D341Med (cell line): Measurements from ENCODE around the gene MPZL1.

Experiments
- DNase-seq: peaks from one replicate; pipeline ENCODE4 v3.0.0; 2012; ENCODE audit warnings: low spot score

The MPZL1 gene

GRCh38 chr1:167751676-167752075, 29.9 kb downstream of the MPZL1 start:
- no peak for DNase-seq

GRCh38 chr1:167752219-167752985, 30.6 kb downstream of the MPZL1 start:
- DNase-seq, result no peak

DNA sequence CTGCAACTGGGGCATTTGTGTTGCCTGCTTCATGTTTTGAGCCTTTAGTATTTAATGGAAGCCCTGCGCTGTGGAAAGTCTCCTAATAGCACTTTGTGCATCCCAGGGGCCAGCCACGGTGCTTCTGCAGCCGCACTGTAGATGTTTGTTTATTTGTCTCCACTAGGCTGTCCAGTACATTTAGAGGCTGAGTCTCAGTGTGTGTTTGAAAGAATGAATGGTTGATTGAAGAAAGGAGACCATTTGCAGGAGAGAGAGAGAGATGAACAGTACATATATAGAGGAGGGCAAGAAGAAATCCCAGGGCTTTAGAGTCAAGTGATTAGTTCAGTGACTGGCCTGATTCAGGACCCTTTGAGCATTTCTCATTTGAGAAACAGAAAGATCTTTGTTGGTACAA, 33.9 kb downstream of the MPZL1 start:
- DNase-seq, result no peak

- no peak for DNase-seq
Observed at GRCh38 chr1:167756730-167757405, 35.1 kb downstream of the MPZL1 start.

- no peak for DNase-seq
Observed at GRCh38 chr1:167757433-167758309, 35.9 kb downstream of the MPZL1 start.

- no peak for DNase-seq
Observed at GRCh38 chr1:167761400-167761799, 39.6 kb downstream of the MPZL1 start.

- no peak for DNase-seq
Observed at GRCh38 chr1:167762061-167762746, 40.4 kb downstream of the MPZL1 start.

GRCh38 chr1:167763525-167764220, 41.9 kb downstream of the MPZL1 start:
- DNase-seq, result no peak

DNA sequence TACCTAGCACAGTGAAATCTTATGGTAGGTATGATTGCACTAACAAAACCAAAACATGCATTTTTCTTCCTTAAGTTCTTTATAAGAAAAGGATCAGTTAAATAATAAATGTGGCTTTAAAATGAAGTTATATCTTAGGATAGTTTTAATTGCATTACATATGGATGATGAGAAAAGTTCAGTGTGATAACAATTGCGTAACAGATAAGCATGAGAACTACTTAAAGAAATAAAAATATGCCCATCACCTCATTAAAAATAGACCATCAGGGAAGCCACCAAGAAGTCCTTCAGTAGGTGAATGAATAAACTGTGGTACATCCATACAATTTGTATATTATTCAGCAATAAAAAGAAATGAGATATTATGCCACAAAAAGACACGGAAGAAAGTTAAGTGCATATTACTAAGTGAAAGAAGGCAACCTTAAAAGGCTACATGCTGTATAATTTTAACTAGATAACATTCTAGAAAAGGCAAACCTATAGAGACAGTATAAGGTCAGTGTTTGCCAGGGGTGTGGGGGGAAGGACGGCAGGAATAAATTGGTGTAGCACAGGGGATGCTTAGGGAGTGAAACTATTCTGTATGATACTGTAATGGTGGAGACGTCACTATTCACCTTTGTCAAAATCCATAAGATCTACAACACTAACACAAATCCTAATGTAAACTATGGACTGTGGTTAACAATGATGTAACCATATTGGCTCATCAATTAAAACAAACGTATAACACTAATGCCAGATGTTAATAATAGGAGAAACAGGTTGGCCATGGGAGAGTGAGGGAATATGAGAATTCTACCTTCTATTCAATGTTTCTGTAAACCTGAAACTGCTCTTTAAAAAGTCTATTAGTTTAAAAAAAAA, 42.9 kb downstream of the MPZL1 start:
- DNase-seq, result no peak

DNA sequence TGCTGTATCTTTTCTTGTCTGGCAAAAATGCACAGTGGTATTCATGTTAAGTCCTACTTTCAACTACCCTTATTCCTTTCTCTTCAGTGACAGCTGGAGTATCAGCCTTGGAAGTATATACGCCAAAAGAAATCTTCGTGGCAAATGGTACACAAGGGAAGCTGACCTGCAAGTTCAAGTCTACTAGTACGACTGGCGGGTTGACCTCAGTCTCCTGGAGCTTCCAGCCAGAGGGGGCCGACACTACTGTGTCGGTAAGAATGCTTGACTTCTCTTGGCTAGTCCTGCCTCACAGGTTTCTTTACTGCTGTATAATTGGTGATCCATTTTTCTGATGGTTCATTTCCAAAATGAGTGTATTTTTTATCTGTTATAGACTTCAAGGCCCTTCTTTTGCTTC, 43.7 kb downstream of the MPZL1 start:
- DNase-seq, result no peak

GRCh38 chr1:167766538-167766937, 44.8 kb downstream of the MPZL1 start:
- DNase-seq, result no peak

DNA sequence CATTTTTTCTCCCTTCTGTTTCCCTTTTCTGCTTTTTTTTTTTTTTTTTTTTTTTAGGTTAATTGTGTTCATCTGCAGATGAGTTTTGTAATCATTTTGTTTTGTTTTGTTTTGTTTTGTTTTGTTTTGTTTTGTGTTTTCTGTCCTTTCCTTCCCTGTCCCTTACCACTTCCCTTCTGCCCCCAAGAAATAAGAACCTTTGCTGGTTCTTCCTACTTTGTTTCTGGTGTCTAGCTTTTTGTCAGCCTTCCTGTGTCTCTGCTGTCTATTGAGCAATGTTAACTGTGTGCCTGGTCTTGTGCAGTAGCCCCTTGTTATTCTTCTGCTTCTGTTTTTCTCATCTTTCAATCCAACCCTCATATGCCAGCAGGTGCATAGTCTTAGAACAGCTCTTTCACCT, 46.0 kb downstream of the MPZL1 start:
- no peak for DNase-seq

DNA sequence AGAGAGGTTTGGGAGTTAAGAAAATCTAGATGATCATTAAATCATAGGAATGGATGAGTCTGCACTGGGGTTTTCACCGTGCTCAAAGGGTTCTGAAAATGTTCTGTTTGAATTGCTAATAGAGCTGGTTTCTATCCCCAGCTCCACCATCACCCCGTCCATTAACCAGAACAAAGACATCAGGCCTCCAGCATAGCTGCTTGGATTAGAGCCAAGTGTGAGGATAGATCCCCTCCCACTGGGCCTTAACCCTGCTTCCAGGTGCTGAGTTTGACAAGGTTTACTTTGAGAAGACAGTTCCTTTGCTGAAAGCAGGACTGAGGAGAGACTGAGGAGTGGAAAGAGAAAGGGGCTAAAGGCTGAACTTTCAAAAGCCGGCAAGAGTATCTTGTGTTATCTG, 48.3 kb downstream of the MPZL1 start:
- DNase-seq, result no peak

DNA sequence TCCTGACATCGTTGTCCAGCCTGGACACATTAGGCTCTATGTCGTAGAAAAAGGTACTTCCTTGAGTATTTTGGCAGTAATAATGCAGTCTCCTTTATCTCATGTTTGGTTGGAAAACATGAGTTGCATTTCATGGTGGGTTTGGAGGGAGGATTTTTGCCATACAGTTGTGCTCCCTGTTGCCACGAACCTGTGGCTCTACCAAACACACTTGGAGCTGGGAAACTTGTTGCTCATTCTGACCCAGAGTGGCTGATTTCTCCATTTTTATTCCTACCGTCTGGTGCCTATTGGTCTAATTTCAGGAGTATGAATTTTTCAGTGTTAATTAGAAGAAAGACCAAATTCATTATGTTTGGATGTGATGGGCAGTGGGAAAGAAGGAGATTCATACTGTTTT, 50.7 kb downstream of the MPZL1 start:
- DNase-seq, result no peak

GRCh38 chr1:167773516-167773915, 51.7 kb downstream of the MPZL1 start:
- no peak for DNase-seq

- DNase-seq, result no peak
Observed at GRCh38 chr1:167774710-167775109, 52.9 kb downstream of the MPZL1 start.

DNA sequence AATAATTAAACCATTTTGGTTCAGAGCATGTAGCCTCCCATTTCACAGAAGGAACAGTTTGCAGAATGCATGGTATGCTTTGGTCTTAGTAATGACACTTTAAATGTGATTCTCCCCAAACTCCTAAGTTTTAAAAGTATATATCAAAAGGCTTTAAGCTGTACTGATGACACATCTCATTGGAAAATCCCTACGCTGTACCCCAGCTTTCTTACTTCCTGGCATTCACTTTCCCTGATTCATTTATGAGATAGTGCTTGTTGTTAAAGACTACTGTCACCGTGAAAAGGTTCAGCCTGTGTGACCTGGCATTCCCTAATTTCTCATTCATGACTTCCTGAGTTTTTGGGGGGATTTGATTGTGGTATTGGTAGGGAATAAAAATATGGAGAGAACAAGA, 53.4 kb downstream of the MPZL1 start:
- DNase-seq, result no peak

DNA sequence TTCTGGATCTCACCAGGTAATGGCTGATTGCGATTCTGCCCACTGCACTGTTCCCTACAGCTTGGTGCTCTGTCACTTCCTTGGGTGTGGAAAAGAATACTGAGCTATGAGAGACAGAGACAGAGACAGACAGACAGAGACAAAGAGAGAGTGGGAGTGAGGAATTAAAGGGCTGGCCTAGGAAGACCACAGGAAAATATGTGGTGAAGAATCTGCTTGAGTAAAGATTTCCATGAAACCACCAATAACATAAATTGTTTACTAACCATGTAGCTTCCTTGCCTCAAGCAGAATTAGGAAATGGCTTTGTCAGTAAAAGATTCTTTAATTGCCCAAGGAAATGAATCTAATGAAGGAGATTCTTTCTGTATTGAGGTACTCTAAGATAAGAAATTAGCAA, 54.4 kb downstream of the MPZL1 start:
- DNase-seq, result no peak

- DNase-seq, result no peak
Observed at GRCh38 chr1:167776616-167777268, 55.0 kb downstream of the MPZL1 start.

GRCh38 chr1:167777269-167777650, 55.5 kb downstream of the MPZL1 start:
- no peak for DNase-seq
